ENCODE data around the gene LRRFIP1. TPM values are rescaled to one million over a fixed set of nuclear protein-coding genes. Genes with fewer than 3 reads are reported as not detected.

Gene LRRFIP1
- total and polyA plus RNA-seq, 2 of the 13 experiments (the other 11 are each of a cell fraction or from before 2014, with no cell fraction given) = 15.9 to 40.5 TPM

DNA sequence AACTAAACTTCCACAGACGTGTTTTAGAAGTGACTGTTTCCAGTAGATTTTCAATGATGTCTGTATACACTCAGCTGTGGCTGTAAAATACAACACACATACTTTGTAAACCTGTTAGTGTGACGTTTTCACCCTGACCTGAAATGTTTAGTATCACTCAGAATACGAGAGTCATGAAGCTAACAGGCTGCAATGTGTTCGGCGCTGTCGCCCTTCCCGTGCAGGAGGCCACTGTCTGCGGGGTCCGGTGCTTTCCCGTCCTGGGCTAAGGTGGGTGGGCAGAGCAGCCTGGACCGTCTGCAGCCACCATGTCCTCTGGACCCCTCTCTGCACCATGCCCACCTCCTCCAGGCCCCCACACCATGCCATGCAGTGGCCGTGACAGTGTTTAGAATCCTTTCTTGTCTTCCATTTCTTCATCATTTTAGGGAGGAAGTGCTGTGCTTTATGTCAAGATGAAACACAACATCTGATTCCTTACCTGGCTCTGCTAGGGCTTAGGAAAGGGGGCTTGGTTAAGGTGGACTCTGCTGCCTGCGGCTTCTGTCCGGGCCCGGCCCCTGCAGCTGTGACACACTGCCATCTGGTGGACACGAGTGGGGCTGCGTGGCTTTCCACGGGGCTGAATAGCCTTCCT is 117.3 kb downstream of the LRRFIP1 start (continued):
- no peak for TF ChIP-seq NCOA5 (CRISPR knock-in tag; IDR thresholded peaks at IDR 0.05)
- TF ChIP-seq MBD4 (IDR thresholded peaks at IDR 0.05; ENCODE audit: borderline replicate concordance, low read length) = no peak
- no peak for TF ChIP-seq ZNF224 (CRISPR knock-in tag; IDR thresholded peaks at IDR 0.05)
- peak; percentile 70 for TF ChIP-seq TEAD3 (CRISPR knock-in tag; optimal IDR thresholded peaks at IDR 0.05; ENCODE audit: borderline replicate concordance)
- TF ChIP-seq ZNF124 (CRISPR knock-in tag; IDR thresholded peaks at IDR 0.05) = peak; percentile 54; the same call in 1 of the 2 replicates
- TF ChIP-seq, protein P1, sequence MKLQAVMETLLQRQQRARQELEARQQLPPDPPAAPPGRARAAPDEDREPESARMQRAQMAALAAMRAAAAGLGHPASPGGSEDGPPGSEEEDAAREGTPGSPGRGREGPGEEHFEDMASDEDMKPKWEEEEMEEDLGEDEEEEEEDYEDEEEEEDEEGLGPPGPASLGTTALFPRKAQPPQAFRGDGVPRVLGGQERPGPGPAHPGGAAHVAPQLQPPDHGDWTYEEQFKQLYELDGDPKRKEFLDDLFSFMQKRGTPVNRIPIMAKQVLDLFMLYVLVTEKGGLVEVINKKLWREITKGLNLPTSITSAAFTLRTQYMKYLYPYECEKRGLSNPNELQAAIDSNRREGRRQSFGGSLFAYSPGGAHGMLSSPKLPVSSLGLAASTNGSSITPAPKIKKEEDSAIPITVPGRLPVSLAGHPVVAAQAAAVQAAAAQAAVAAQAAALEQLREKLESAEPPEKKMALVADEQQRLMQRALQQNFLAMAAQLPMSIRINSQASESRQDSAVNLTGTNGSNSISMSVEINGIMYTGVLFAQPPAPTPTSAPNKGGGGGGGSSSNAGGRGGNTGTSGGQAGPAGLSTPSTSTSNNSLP (IDR thresholded peaks at IDR 0.05; ENCODE audit: low read depth, low read length) = no peak
- TF ChIP-seq, protein P2, sequence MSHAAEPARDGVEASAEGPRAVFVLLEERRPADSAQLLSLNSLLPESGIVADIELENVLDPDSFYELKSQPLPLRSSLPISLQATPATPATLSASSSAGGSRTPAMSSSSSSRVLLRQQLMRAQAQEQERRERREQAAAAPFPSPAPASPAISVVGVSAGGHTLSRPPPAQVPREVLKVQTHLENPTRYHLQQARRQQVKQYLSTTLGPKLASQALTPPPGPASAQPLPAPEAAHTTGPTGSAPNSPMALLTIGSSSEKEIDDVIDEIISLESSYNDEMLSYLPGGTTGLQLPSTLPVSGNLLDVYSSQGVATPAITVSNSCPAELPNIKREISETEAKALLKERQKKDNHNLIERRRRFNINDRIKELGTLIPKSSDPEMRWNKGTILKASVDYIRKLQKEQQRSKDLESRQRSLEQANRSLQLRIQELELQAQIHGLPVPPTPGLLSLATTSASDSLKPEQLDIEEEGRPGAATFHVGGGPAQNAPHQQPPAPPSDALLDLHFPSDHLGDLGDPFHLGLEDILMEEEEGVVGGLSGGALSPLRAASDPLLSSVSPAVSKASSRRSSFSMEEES (CRISPR knock-in tag; IDR thresholded peaks at IDR 0.05) = peak; percentile 44; the same call in 1 of the 2 replicates
- peak; percentile 12; the same call in 1 of the 2 replicates for TF ChIP-seq ZNF44 (CRISPR knock-in tag; IDR thresholded peaks at IDR 0.05)
- TF ChIP-seq GABPA (IDR thresholded peaks at IDR 0.05; ENCODE audit: low read depth, low read length) = no peak
- no peak for TF ChIP-seq GABPA (CRISPR knock-in tag; IDR thresholded peaks at IDR 0.05; ENCODE audit: low read depth)
- no peak for TF ChIP-seq KAT2B (IDR thresholded peaks at IDR 0.05; ENCODE audit: borderline replicate concordance, low read depth, low read length)
- TF ChIP-seq, protein P3, sequence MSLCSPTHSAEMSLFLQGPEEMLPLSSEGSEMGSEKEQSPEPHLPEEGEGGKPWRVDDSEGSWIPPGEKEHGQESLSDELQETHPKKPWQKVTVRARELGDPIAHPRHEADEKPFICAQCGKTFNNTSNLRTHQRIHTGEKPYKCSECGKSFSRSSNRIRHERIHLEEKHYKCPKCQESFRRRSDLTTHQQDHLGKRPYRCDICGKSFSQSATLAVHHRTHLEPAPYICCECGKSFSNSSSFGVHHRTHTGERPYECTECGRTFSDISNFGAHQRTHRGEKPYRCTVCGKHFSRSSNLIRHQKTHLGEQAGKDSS (CRISPR knock-in tag; IDR thresholded peaks at IDR 0.05; ENCODE audit: borderline replicate concordance, low read depth) = peak; percentile 43; the same call in 1 of the 2 replicates
- TF ChIP-seq MAFF (IDR thresholded peaks at IDR 0.05; ENCODE audit: low read depth, low read length) = 0 out of 2 replicates have a peak, but pooled peaks have one; percentile 6
- TF ChIP-seq HOXA5 (CRISPR knock-in tag; IDR thresholded peaks at IDR 0.05) = no peak; the same call in 1 of the 2 replicates
- no peak for TF ChIP-seq SRSF9 (IDR thresholded peaks at IDR 0.05; ENCODE audit: borderline replicate concordance, insufficient read depth, low read depth, low read length, poor library complexity, severe bottlenecking)
- no peak for TF ChIP-seq IKZF1 (IDR thresholded peaks at IDR 0.05)
- TF ChIP-seq ZNF850 (CRISPR knock-in tag; conservative IDR thresholded peaks at IDR 0.05) = no peak
- no peak for TF ChIP-seq ZNF33B (CRISPR knock-in tag; IDR thresholded peaks at IDR 0.05)
- TF ChIP-seq ZNF251 (CRISPR knock-in tag; IDR thresholded peaks at IDR 0.05) = no peak
- TF ChIP-seq NCOR1 (IDR thresholded peaks at IDR 0.05; ENCODE audit: borderline replicate concordance, low read length) = no peak
- TF ChIP-seq, protein P4, sequence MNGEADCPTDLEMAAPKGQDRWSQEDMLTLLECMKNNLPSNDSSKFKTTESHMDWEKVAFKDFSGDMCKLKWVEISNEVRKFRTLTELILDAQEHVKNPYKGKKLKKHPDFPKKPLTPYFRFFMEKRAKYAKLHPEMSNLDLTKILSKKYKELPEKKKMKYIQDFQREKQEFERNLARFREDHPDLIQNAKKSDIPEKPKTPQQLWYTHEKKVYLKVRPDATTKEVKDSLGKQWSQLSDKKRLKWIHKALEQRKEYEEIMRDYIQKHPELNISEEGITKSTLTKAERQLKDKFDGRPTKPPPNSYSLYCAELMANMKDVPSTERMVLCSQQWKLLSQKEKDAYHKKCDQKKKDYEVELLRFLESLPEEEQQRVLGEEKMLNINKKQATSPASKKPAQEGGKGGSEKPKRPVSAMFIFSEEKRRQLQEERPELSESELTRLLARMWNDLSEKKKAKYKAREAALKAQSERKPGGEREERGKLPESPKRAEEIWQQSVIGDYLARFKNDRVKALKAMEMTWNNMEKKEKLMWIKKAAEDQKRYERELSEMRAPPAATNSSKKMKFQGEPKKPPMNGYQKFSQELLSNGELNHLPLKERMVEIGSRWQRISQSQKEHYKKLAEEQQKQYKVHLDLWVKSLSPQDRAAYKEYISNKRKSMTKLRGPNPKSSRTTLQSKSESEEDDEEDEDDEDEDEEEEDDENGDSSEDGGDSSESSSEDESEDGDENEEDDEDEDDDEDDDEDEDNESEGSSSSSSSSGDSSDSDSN (CRISPR knock-in tag; IDR thresholded peaks at IDR 0.05) = no peak
- TF ChIP-seq ZMYM2 (CRISPR knock-in tag; IDR thresholded peaks at IDR 0.05) = no peak
- TF ChIP-seq SALL1 (CRISPR knock-in tag; IDR thresholded peaks at IDR 0.05) = peak; percentile 95
- peak; percentile 90 for TF ChIP-seq ZNF605 (CRISPR knock-in tag; IDR thresholded peaks at IDR 0.05)
- no peak for TF ChIP-seq ZNF510 (CRISPR knock-in tag; IDR thresholded peaks at IDR 0.05; ENCODE audit: low read depth)

All from HepG2 (cell line).